ENCODE measurements around the gene CCND2. TPM values are rescaled to one million over a fixed set of nuclear protein-coding genes. Genes with fewer than 3 reads are reported as not detected.

CCND2 gene
- total and polyA plus RNA-seq, 2 of the 8 experiments (the other 6 are each of a cell fraction or from before 2014, with no cell fraction given), result 41.7 to 223 TPM

GRCh38 chr12:4240981-4241380 is 32.6 kb upstream of the CCND2 start:
- WGBS, 2 experiments (ENCODE audit: extremely low coverage in 1 of 2, insufficient coverage in 1 of 2, insufficient read length in 1 of 2, insufficient replicate concordance in 2 of 2, low coverage in 1 of 2, low lambda C conversion rate in 2 of 2, missing lambda C conversion rate in 1 of 2), result 85% methylated on average over 5 of the region's 5 CpGs; no CpG with 5 or more reads in 1 of the 2 experiments
- no peak overlapping the region for H2BK20ac ChIP-seq (ENCODE audit: low read length)
- H2AK5ac ChIP-seq (ENCODE audit: low read depth, low read length), result no peak overlapping the region
- DNase-seq (ENCODE audit: low read depth in 1 of 2, low spot score in 2 of 2), result no peak
- peaks cover 0 to 13% (median 6%) of the 10 kb centered on the region in 4 experiments; a peak in 5 of 7 replicates for H3K4me1 ChIP-seq (replicated peaks in 1 of 4; ENCODE audit: control insufficient read depth in 3 of 4, insufficient read depth in 4 of 4, low read length in 3 of 4)
- H3K4ac ChIP-seq (replicated peaks; ENCODE audit: insufficient read length, low read depth, low read length), result no peak overlapping the region
- CTCF ChIA-PET (ENCODE audit: partially characterized antibody), result interaction anchor here (0.6 to 1.6 kb wide), 3 partner anchors 14 to 568 kb away, joined by 3 to 4 read pairs (median 3); no protein-coding TSS in a partner anchor
- H3K18ac ChIP-seq (ENCODE audit: extremely low read depth, low read length), result no peak overlapping the region
- no peak overlapping the region; the same call in 1 of the 2 replicates for H4K8ac ChIP-seq (ENCODE audit: extremely low read depth, insufficient read depth, low read length)
- no peak overlapping the region for H2BK15ac ChIP-seq (ENCODE audit: low read length)
- POLR2A ChIA-PET (ENCODE audit: partially characterized antibody), result interaction anchor here (0.6 to 1.3 kb wide), 5 partner anchors 10 to 74 kb away, joined by 3 to 6 read pairs (median 4); no protein-coding TSS in a partner anchor
- H3K36me3 ChIP-seq (ENCODE audit: control insufficient read depth in 2 of 4, insufficient read depth in 4 of 4, low read length in 3 of 4), result peaks cover 0 to 5% (median 0%) of the 10 kb centered on the region in 4 experiments; a peak in 1 of 8 replicates
- H3K27ac ChIP-seq (ENCODE audit: low read depth, low read length), result no peak overlapping the region
- no peaks in the 10 kb centered on the region for H3K27me3 ChIP-seq (replicated peaks in 1 of 4; ENCODE audit: control insufficient read depth in 3 of 4, extremely low read depth in 1 of 4, insufficient read depth in 3 of 4, low read length in 3 of 4)
- FAIRE-seq, result no peak
- no peak overlapping the region for H3K23ac ChIP-seq (ENCODE audit: insufficient read length)
- H4K5ac ChIP-seq (ENCODE audit: insufficient read length, low read depth, low read length), result no peak overlapping the region
- H4K20me1 ChIP-seq (replicated peaks in 1 of 2; ENCODE audit: control insufficient read depth in 1 of 2, insufficient read depth in 2 of 2, low read length in 2 of 2), result peaks cover 0 to 6% of the 10 kb centered on the region in 2 experiments
- no peak overlapping the region for H3K9ac ChIP-seq (replicated peaks in 1 of 4; ENCODE audit: extremely low read depth in 1 of 4, low read depth in 3 of 4, low read length in 3 of 4)
- H3K23me2 ChIP-seq (ENCODE audit: low read depth, low read length), result no peaks in the 10 kb centered on the region; the same call in 1 of the 2 replicates
- TF ChIP-seq SUZ12 (IDR thresholded peaks at IDR 0.05; ENCODE audit: low read length), result no peak
- TF ChIP-seq BCL11A (IDR thresholded peaks at IDR 0.05; ENCODE audit: low read depth in 2 of 2, low read length in 2 of 2), result no peak
- TF ChIP-seq CEBPB (IDR thresholded peaks at IDR 0.05; ENCODE audit: low read depth, low read length), result no peak
- no peak for TF ChIP-seq MAX (IDR thresholded peaks at IDR 0.05)
- no peak for TF ChIP-seq E2F6 (IDR thresholded peaks at IDR 0.05)
- H2BK12ac ChIP-seq (ENCODE audit: low read depth, low read length), result no peak overlapping the region
- no peak overlapping the region for H2BK5ac ChIP-seq (ENCODE audit: low read depth, low read length)
- H4K91ac ChIP-seq (replicated peaks; ENCODE audit: insufficient read length, low read length), result no peak overlapping the region
- peaks cover 6% of the 10 kb centered on the region; the same call in 1 of the 2 replicates for H3K79me1 ChIP-seq (ENCODE audit: low read depth, low read length)
- no peak overlapping the region for H3K14ac ChIP-seq (ENCODE audit: insufficient read length)
- peaks cover 0 to 35% of the 10 kb centered on the region in 2 experiments; a peak in 2 of 4 replicates for H3K79me2 ChIP-seq (ENCODE audit: control insufficient read depth in 1 of 2, insufficient read depth in 2 of 2, low read length in 2 of 2)
- no peak overlapping the region for H2BK120ac ChIP-seq (replicated peaks; ENCODE audit: low read depth, low read length)
- H3K4me2 ChIP-seq (ENCODE audit: insufficient read depth in 1 of 2, low read depth in 2 of 2, low read length in 2 of 2), result no peak overlapping the region
- H3K4me3 ChIP-seq (ENCODE audit: extremely low read depth in 1 of 4, insufficient read depth in 2 of 4, low read depth in 3 of 4, low read length in 4 of 4), result no peak overlapping the region
- no peak overlapping the region for H2AFZ ChIP-seq (ENCODE audit: low read length)
- no peak overlapping the region for H3K56ac ChIP-seq (replicated peaks; ENCODE audit: insufficient read length, low read depth, low read length)
- H3K9me3 ChIP-seq (ENCODE audit: insufficient read depth in 2 of 2, low read depth in 1 of 2, low read length in 1 of 2), result no peaks in the 10 kb centered on the region; a peak in 1 of 4 replicates
